Rectal smooth muscle tissue (tissue), 1 donor: ENCODE results near the gene WFIKKN1.
A peak's percentile ranks its signal among the peaks of the same experiment; 100 is the strongest.
"Not testable (repeated sequence)": the region's sequence is repeated elsewhere in the genome, so short reads cannot be mapped to it uniquely, and the experiment has no call there.

Experiments
- H3K27ac ChIP-seq: one replicate; pipeline ENCODE4 v1.7.0; 2013; ENCODE audit warnings: low read depth, low read length, inconsistent platforms
- H3K27me3 ChIP-seq: one replicate; pipeline ENCODE4 v1.7.0; 2013; ENCODE audit warnings: low read length; ENCODE audit not compliant: control insufficient read depth, insufficient read depth
- H3K36me3 ChIP-seq: one replicate; pipeline ENCODE4 v1.7.0; 2013; ENCODE audit warnings: low read length; ENCODE audit not compliant: control insufficient read depth, insufficient read depth
- H3K4me1 ChIP-seq: one replicate; pipeline ENCODE4 v1.7.0; 2013; ENCODE audit warnings: low read length; ENCODE audit not compliant: control insufficient read depth, insufficient read depth
- H3K4me3 ChIP-seq: one replicate; pipeline ENCODE4 v1.7.0; 2013; ENCODE audit warnings: low read length
- H3K9ac ChIP-seq: one replicate; pipeline ENCODE4 v1.7.0; 2013; ENCODE audit warnings: low read length

Gene WFIKKN1

GRCh38 chr16:590188-590814, 40.5 kb upstream of the WFIKKN1 start:
- Histone ChIP-seq H3K9ac (peak overlapping the region; percentile 94), H3K27me3 (peaks cover 3% of the 10 kb centered on the region), H3K4me3 (peak overlapping the region; percentile 90), H3K4me1 (peaks cover 15% of the 10 kb centered on the region), H3K27ac (peak overlapping the region; percentile 69), H3K36me3 (peaks cover 2% of the 10 kb centered on the region)

- H3K27me3 ChIP-seq = no peaks in the 10 kb centered on the region
- H3K4me1 ChIP-seq = peaks cover 15% of the 10 kb centered on the region
- H3K4me3 ChIP-seq = peak overlapping the region; percentile 90
- peak overlapping the region; percentile 94 for H3K9ac ChIP-seq
- peaks cover 2% of the 10 kb centered on the region for H3K36me3 ChIP-seq
- H3K27ac ChIP-seq = peak overlapping the region; percentile 69
Observed at GRCh38 chr16:590815-591200, 40.0 kb upstream of the WFIKKN1 start.

GRCh38 chr16:591231-591630, 39.6 kb upstream of the WFIKKN1 start:
- H3K36me3 ChIP-seq = peaks cover 2% of the 10 kb centered on the region
- peaks cover 15% of the 10 kb centered on the region for H3K4me1 ChIP-seq
- peak overlapping the region; percentile 90 for H3K4me3 ChIP-seq
- no peaks in the 10 kb centered on the region for H3K27me3 ChIP-seq
- H3K9ac ChIP-seq = peak overlapping the region; percentile 94
- no peak overlapping the region for H3K27ac ChIP-seq

GRCh38 chr16:591892-592517, 38.8 kb upstream of the WFIKKN1 start:
- Histone ChIP-seq H3K36me3 (peaks cover 8% of the 10 kb centered on the region), H3K4me1 (peaks cover 15% of the 10 kb centered on the region), H3K9ac (peak overlapping the region; percentile 27), H3K27me3 (no peaks in the 10 kb centered on the region), H3K27ac (no peak overlapping the region), H3K4me3 (peak overlapping the region; percentile 0)

GRCh38 chr16:592518-593306, 38.1 kb upstream of the WFIKKN1 start:
- Histone ChIP-seq H3K4me3 (peak overlapping the region; percentile 21), H3K27me3 (no peaks in the 10 kb centered on the region), H3K4me1 (peaks cover 15% of the 10 kb centered on the region), H3K36me3 (peaks cover 8% of the 10 kb centered on the region), H3K27ac (no peak overlapping the region), H3K9ac (peak overlapping the region; percentile 27)

GRCh38 chr16:593406-593805, 37.4 kb upstream of the WFIKKN1 start:
- H3K36me3 ChIP-seq = peaks cover 8% of the 10 kb centered on the region
- peaks cover 10% of the 10 kb centered on the region for H3K4me1 ChIP-seq
- no peaks in the 10 kb centered on the region for H3K27me3 ChIP-seq
- no peak overlapping the region for H3K9ac ChIP-seq
- H3K27ac ChIP-seq = no peak overlapping the region
- no peak overlapping the region for H3K4me3 ChIP-seq

GRCh38 chr16:593807-594206, 37.0 kb upstream of the WFIKKN1 start:
- peak overlapping the region; percentile 2 for H3K4me3 ChIP-seq
- peaks cover 8% of the 10 kb centered on the region for H3K36me3 ChIP-seq
- no peak overlapping the region for H3K9ac ChIP-seq
- no peaks in the 10 kb centered on the region for H3K27me3 ChIP-seq
- no peak overlapping the region for H3K27ac ChIP-seq
- peaks cover 9% of the 10 kb centered on the region for H3K4me1 ChIP-seq

- no peak overlapping the region for H3K9ac ChIP-seq
Observed at GRCh38 chr16:595094-595528, 35.7 kb upstream of the WFIKKN1 start.

GRCh38 chr16:595942-596735, 34.6 kb upstream of the WFIKKN1 start:
- no peak overlapping the region for H3K4me3 ChIP-seq
- peaks cover 2% of the 10 kb centered on the region for H3K4me1 ChIP-seq
- peaks cover 15% of the 10 kb centered on the region for H3K36me3 ChIP-seq
- H3K27me3 ChIP-seq = no peaks in the 10 kb centered on the region
- no peak overlapping the region for H3K9ac ChIP-seq
- no peak overlapping the region for H3K27ac ChIP-seq

More at GRCh38 chr16:595094-595528, 35.7 kb upstream of the WFIKKN1 start:
- H3K27ac ChIP-seq = no peak overlapping the region
- peaks cover 9% of the 10 kb centered on the region for H3K4me1 ChIP-seq
- H3K36me3 ChIP-seq = peaks cover 15% of the 10 kb centered on the region
- H3K4me3 ChIP-seq = no peak overlapping the region
- no peaks in the 10 kb centered on the region for H3K27me3 ChIP-seq

- Histone ChIP-seq H3K4me3 (no peak overlapping the region), H3K36me3 (peaks cover 15% of the 10 kb centered on the region), H3K27me3 (no peaks in the 10 kb centered on the region), H3K27ac (no peak overlapping the region), H3K4me1 (no peaks in the 10 kb centered on the region), H3K9ac (no peak overlapping the region)
Observed at GRCh38 chr16:596736-597060, 34.1 kb upstream of the WFIKKN1 start.

- H3K4me1 ChIP-seq, H3K27me3 ChIP-seq, H3K27ac ChIP-seq, H3K4me3 ChIP-seq, H3K9ac ChIP-seq: not testable (repeated sequence)
- H3K36me3 ChIP-seq = peaks cover 15% of the 10 kb centered on the region
Observed at GRCh38 chr16:597655-598054, 33.1 kb upstream of the WFIKKN1 start.
